Thoracic aorta (tissue), 2 donors: ENCODE measurements around the gene KIF6. TPM values are rescaled to one million over a fixed set of nuclear protein-coding genes. Genes with fewer than 3 reads are reported as not detected.
A peak's percentile ranks its signal among the peaks of the same experiment; 100 is the strongest.

Source experiments
- ATAC-seq: fragments of 150-250 bp; one replicate; pipeline ENCODE4 v1.8.0; 2017; ENCODE audit warnings: low read depth; ENCODE audit not compliant: insufficient number of reproducible peaks, low FRiP score
- DNase-seq: peaks from one replicate; pipeline ENCODE4 v3.0.0-alpha.2; 2020; ENCODE audit warnings: low spot score
- H3K27ac ChIP-seq, 2 donors: fragments of 200-600 bp; sonication (generic); 1 replicate in 1 of 2; 2 replicates in 1 of 2; pipeline ENCODE4 v1.5.1; 2016; ENCODE audit warnings: mild to moderate bottlenecking in 2 of 2, moderate library complexity in 2 of 2
- H3K27me3 ChIP-seq: fragments of 200-600 bp; sonication (generic); replicated peaks from 2 replicates; pipeline ENCODE4 v1.6.0; 2016; ENCODE audit warnings: mild to moderate bottlenecking; ENCODE audit not compliant: insufficient read depth
- H3K36me3 ChIP-seq: fragments of 200-600 bp; sonication (generic); one replicate; pipeline ENCODE4 v1.5.1; 2016
- H3K4me1 ChIP-seq, 2 donors: fragments of 200-600 bp; sonication (generic); 1 replicate in 1 of 2; 2 replicates in 1 of 2; pipeline versions ENCODE4 v1.5.1 to v1.6.0; 2016; ENCODE audit warnings: low read depth in 2 of 2, mild to moderate bottlenecking in 1 of 2; ENCODE audit not compliant: control insufficient read depth in 1 of 2
- H3K4me3 ChIP-seq: fragments of 200-600 bp; sonication (generic); 2 replicates; pipeline ENCODE4 v1.5.1; 2016; ENCODE audit warnings: mild to moderate bottlenecking
- H3K9me3 ChIP-seq: fragments of 200-600 bp; sonication (generic); 2 replicates; pipeline ENCODE4 v1.5.1; 2016
- CTCF ChIP-seq: fragments of 200-600 bp; sonication (generic); IDR thresholded peaks from one replicate; pipeline ENCODE4 v1.5.1; 2019; ENCODE audit warnings: antibody characterized with exemption
- total RNA-seq, 2 donors: library from RNA; depleted of rRNA; stranded (reverse); fragments of >200 nt; gene quantifications; one replicate each; pipeline versions ENCODE4 v1.1.0 to v1.2.3, GENCODE V29; 2016

KIF6 gene, protein sequence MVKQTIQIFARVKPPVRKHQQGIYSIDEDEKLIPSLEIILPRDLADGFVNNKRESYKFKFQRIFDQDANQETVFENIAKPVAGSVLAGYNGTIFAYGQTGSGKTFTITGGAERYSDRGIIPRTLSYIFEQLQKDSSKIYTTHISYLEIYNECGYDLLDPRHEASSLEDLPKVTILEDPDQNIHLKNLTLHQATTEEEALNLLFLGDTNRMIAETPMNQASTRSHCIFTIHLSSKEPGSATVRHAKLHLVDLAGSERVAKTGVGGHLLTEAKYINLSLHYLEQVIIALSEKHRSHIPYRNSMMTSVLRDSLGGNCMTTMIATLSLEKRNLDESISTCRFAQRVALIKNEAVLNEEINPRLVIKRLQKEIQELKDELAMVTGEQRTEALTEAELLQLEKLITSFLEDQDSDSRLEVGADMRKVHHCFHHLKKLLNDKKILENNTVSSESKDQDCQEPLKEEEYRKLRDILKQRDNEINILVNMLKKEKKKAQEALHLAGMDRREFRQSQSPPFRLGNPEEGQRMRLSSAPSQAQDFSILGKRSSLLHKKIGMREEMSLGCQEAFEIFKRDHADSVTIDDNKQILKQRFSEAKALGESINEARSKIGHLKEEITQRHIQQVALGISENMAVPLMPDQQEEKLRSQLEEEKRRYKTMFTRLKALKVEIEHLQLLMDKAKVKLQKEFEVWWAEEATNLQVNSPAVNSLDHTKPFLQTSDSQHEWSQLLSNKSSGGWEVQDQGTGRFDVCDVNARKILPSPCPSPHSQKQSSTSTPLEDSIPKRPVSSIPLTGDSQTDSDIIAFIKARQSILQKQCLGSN
- total RNA-seq, result not detected

DNA sequence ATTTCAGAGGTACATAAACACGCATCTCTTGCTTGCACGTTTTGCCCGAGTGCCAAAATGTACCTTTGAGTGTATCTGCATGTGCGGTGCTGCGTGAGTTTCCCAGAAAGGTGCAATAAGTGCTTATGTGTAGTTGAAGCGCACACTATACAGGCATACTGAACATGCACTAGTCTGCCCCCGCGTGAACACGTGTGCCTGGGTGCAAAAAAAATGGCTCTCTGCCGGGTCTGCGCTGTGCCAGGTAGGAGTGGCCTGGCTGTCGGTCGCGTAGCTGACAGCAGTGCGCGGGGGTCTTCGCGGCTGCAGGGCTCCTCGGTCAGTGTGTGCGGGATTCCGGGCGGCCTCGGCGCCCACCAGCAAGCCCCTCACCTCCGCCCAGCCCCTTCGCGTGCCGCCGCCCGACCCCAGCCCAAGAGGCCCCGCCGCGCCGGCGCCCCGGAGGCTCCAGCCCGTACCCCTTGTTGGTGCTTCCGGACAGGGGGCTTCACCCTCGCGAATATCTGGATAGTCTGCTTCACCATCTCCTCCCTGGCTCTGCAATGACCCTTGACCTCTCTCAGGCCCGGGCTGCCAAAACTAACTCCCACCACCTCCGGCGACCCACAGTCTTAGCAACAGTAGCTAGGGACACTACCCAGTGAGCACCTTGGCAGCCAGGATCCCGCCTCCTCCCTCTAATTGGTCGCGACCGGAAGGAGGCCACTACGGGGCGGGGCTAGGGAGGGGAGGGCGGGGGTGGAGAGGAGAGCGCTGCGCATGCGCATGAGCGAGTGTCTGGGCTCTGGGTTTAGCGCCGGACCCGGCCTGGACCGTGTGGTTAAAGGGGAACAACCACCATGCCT lies at the start of gene KIF6:
Gene KIF6, minus strand, starts transcription at position 622 of the 845 bp plus-strand sequence. Its CDS starts 98 bp downstream, at position 524.
- Histone ChIP-seq H3K9me3 (no peaks in the 10 kb centered on the region), H3K4me1 (peaks cover 2 to 9% of the 10 kb centered on the region in 2 donors), H3K4me3 (peak within 1 kb of the TSS; percentile 95), H3K27ac (peak within 1 kb of the TSS; percentile 37 to 46), H3K27me3 (no peaks in the 10 kb centered on the region), H3K36me3 (no peaks in the 10 kb centered on the region)
- TF ChIP-seq CTCF, result peak; percentile 12
- ATAC-seq (peak; percentile 97), DNase-seq (peak; percentile 81)

GRCh38 chr6:39773782-39774181 lies 48.6 kb upstream of the KIF6 start:
- no peak overlapping the region for H3K4me3 ChIP-seq
- no peak for ATAC-seq
- no peaks in the 10 kb centered on the region for H3K36me3 ChIP-seq
- H3K9me3 ChIP-seq, result no peaks in the 10 kb centered on the region
- no peak for TF ChIP-seq CTCF
- DNase-seq, result no peak
- H3K4me1 ChIP-seq, result peaks cover 18 to 60% of the 10 kb centered on the region in 2 donors
- H3K27me3 ChIP-seq, result no peaks in the 10 kb centered on the region
- peak overlapping the region; percentile 69 to 72 for H3K27ac ChIP-seq

GRCh38 chr6:39772559-39773273 lies 47.5 kb upstream of the KIF6 start:
- DNase-seq (no peak), ATAC-seq (no peak)
- no peaks in the 10 kb centered on the region for H3K36me3 ChIP-seq
- H3K27me3 ChIP-seq, result no peaks in the 10 kb centered on the region
- peak overlapping the region; percentile 69 to 72 for H3K27ac ChIP-seq
- no peak overlapping the region for H3K4me3 ChIP-seq
- no peaks in the 10 kb centered on the region for H3K9me3 ChIP-seq
- H3K4me1 ChIP-seq, result peaks cover 11 to 49% of the 10 kb centered on the region in 2 donors
- TF ChIP-seq CTCF, result no peak

DNA sequence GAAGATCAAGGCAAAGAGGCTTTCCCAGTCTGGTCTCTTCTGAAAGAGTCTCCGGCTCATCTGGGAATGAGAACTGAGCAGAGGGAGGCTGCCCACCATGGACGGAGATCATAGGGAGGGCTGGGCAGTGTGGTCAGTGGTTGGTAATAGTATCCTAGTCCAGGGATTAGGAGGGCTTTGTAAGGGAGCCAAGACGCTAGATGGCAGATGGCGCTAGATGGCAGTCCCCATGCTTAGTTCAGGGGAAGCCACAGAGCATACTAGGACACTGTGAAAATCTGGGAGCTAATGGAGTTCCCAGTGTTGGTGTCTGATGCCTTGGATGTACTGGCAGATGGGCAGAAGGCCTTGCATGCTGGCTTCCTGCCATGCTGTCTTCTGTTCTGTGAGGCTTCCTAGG lies 45.2 kb upstream of the KIF6 start:
- no peak overlapping the region for H3K4me3 ChIP-seq
- no peak for ATAC-seq
- TF ChIP-seq CTCF, result no peak
- peak overlapping the region in 1 of 2 donors; percentile 38 for H3K27ac ChIP-seq
- H3K4me1 ChIP-seq, result peaks cover 11 to 35% of the 10 kb centered on the region in 2 donors
- no peak for DNase-seq
- no peaks in the 10 kb centered on the region for H3K9me3 ChIP-seq
- H3K36me3 ChIP-seq, result no peaks in the 10 kb centered on the region
- H3K27me3 ChIP-seq, result no peaks in the 10 kb centered on the region
